Measurements from ENCODE around the gene RADX.

The RADX gene

DNA sequence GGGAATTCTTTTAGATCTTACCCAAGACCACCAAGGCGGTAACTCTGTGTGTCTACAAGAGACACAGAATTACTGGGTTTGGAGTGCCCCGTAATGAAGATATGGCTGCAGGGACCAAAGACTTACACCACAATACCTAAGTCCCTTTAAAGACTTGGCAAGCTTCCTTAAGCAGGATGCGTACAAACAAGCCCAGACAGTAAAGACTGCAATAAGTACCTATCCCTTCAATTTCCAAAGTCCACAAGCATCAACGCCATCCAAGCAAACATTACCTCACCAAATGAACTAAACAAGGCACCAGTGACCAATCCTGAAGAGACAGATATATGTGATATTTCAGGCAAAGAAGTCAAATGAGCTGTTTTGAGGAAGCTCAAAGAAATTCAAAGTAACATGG is 72.4 kb downstream of the RADX start:
- no peak for DNase-seq (ENCODE audit: low read depth)

DNA sequence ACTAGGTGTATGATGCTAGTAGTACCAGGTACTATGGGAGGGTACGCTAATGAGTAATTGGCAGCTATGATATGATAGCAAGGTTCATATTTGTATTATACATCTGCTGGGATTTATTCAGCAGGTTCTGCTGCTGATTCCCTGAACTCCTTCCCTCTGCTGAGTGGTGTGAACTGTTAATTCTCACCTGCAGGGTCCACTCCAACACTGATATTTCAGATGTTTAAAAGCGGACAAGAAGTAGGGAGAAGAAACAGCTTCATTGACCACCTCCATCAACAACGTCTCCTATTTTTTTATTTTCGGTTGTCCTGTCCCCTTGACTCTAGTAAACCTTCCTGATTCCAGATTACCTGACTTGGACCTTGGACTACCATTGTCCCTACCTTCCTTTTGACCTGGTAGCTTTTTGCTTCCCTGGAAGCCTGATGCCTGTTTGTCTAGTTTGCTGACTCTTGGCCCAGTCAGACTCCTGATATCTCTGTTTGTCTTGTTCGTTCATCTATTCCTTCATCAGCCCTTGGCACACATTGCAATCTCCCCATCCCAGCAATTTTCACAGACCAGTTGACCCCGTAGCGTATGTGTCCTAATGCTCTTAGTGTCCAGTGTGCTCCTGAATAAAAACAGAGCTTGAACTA is 80.8 kb downstream of the RADX start:
- no peak for DNase-seq (ENCODE audit: low read depth)

- no peak for DNase-seq (ENCODE audit: low read depth)
These were observed 84.7 kb downstream of the RADX start for GRCh38 chrX:106696502-106696901.

- DNase-seq (ENCODE audit: low read depth), result no peak
These were observed 86.9 kb downstream of the RADX start for GRCh38 chrX:106698693-106699092.

GRCh38 chrX:106702636-106703035 is 90.9 kb downstream of the RADX start:
- DNase-seq (ENCODE audit: low read depth), result no peak

- DNase-seq (ENCODE audit: low read depth), result no peak
These were observed 94.7 kb downstream of the RADX start for GRCh38 chrX:106706466-106706865.

DNA sequence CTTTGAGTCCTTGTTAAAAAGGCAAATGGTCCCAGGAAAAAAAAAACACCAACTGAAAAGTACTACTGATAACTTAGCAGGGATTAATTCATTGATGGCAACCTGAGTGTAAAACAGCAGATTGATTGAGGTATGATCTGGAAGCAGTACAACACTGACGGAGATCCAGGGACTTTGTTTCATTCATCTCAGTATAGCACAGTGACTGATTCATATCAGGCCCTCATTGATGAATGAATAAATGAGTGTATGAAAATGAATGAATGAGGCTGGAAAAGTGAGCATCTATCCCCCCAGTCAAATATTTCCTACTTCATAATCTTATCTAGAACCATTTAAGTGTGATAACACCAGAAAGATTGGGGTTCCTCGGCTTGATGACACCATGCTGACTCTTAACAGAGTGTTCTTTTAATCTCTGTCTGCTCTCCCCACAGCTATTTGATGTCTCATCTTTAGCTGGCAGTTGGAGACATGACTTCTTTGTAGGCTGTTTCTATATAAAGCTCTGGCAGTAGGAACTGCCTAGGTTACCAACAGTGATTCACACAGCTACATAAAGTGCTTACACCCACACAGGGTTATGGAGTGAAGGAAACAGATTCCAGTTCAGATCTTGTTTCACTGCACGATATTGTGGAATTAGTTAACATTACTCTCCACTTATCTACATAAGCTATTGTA is 96.1 kb downstream of the RADX start:
- peak; percentile 22 for DNase-seq (ENCODE audit: low read depth)

GRCh38 chrX:106710771-106711170 is 99.0 kb downstream of the RADX start:
- no peak for DNase-seq (ENCODE audit: low read depth)

DNA sequence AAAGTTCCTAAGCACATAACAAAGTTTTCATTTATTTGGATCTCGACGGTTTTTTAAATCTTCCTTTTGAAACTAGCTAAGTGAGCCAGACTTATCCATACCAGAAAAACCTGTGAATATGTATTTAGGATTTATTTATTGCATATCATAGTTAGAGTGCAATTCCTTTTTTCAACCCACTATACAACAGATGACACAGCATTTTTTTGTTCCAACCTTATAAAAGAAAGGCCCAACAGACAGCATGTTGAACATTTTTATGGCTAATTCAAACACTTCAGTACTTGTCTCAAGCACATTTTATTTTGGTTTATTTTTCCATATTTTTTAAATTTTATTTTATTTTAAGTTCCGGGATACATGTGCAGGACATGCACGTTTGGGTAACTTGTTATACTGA is 99.6 kb downstream of the RADX start:
- no peak for DNase-seq (ENCODE audit: low read depth)

DNA sequence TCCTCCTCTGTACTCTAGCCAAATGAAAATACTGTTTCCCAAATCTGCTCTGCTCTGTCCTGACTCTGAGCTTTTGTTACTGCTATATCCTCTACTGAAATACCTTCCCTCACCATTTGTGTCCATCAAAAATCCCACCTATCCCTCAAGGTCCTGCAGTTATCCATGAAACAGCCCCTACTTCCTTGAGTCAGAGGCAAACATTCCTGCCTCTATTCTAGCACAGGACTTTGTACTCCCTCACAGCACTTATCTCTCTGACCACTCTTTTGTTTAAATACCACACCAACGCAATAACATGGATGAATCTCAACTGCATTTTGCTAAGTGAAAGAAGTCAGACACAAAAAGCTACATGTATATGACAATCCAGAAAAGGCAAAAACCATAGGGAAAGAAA is 104.2 kb downstream of the RADX start:
- no peak for DNase-seq (ENCODE audit: low read depth)

DNA sequence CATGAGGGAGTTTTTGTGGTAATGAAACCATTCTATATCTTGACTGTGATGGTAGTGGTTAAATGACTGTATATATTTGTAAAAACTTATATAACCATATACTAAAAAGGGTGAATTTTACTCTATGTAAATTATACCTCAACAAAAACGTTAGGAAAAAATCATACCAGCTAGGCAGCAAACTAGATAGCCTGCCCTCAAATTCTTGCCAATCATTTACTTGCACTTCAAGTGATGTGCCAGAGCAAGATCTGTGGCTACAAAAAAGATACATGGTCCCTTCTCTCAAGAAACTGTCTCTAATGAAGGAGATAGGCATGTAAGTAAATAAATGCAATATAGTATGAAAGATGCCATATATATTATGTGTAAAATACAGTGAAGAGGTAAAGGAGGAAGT is 104.7 kb downstream of the RADX start:
- no peak for DNase-seq (ENCODE audit: low read depth)

DNA sequence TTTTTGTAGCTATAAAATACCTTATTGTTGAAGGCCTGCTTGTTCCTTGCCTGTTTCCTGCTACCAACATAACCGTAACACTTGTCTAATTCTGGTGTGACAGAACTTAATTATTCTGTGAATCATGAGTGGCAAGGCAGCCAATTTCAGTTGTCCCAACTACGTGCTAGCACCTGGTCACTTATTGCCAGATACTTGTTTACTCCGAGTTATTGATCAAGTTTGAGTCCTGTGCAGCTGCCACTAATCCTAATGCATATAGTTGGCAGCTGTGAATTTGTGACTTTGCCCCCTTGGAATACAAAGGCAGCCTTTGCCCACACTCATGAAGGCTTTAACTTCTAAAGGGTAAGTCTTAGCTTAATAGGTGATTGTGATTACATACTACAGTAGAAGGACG is 106.9 kb downstream of the RADX start:
- no peak for DNase-seq (ENCODE audit: low read depth)

- no peak for DNase-seq (ENCODE audit: low read depth)
These were observed 114.2 kb downstream of the RADX start for GRCh38 chrX:106725931-106726330.

GRCh38 chrX:106726485-106727437 is 115.0 kb downstream of the RADX start, which contains the start of gene RNF128:
Gene RNF128, plus strand, starts transcription at chrX:106726701. Its CDS starts 213 bp downstream, at chrX:106726914.
- no peak for DNase-seq (ENCODE audit: low read depth)

DNA sequence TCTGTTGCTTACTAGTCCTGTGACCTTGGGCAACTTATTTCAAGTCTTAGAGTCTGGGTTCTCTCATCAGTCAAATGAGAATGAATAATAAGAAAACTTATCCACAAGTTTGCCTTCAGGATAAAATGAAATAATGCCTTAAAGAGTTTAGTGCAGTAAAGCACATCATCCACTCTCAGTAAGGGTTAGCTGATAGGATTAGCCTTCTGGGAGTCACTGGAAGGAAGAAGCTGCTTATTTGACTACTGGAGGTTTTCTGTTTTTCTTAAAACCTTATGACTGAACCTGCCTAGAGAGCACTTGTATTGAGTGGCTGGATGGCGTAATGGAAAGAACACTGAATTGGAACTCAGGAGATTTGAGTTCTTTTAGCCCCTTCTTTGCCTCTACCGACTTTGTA is 116.6 kb downstream of the RADX start:
- no peak for DNase-seq (ENCODE audit: low read depth)
